Suprapubic skin (tissue), 3 donors: ENCODE data around the gene SEMA4C.
A peak's percentile ranks its signal among the peaks of the same experiment; 100 is the strongest.

ENCODE experiments used
- EP300 ChIP-seq: sonication (generic); formaldehyde crosslinking; IDR thresholded peaks from one replicate; pipeline ENCODE4 v1.6.1; 2017; ENCODE audit warnings: antibody characterized with exemption
- POLR2A ChIP-seq, 2 donors: fragments of 450-650 bp; IDR thresholded peaks; one replicate each; pipeline ENCODE4 v1.6.1; 2017; ENCODE audit warnings: antibody characterized with exemption in 2 of 2, mild to moderate bottlenecking in 2 of 2, moderate library complexity in 2 of 2
- TF ChIP-seq, protein P1 (sequence below), 2 donors: fragments of 200-600 bp in 1 of 2; fragments of 450-650 bp in 1 of 2; sonication (generic) in 1 of 2; IDR thresholded peaks; one replicate each; pipeline ENCODE4 v1.5.1; 2016 to 2019; ENCODE audit warnings: antibody characterized with exemption in 2 of 2, mild to moderate bottlenecking in 1 of 2, moderate library complexity in 1 of 2

- TF ChIP-seq, protein P1, sequence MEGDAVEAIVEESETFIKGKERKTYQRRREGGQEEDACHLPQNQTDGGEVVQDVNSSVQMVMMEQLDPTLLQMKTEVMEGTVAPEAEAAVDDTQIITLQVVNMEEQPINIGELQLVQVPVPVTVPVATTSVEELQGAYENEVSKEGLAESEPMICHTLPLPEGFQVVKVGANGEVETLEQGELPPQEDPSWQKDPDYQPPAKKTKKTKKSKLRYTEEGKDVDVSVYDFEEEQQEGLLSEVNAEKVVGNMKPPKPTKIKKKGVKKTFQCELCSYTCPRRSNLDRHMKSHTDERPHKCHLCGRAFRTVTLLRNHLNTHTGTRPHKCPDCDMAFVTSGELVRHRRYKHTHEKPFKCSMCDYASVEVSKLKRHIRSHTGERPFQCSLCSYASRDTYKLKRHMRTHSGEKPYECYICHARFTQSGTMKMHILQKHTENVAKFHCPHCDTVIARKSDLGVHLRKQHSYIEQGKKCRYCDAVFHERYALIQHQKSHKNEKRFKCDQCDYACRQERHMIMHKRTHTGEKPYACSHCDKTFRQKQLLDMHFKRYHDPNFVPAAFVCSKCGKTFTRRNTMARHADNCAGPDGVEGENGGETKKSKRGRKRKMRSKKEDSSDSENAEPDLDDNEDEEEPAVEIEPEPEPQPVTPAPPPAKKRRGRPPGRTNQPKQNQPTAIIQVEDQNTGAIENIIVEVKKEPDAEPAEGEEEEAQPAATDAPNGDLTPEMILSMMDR (IDR thresholded peaks at IDR 0.05) = no peak
- no peak for TF ChIP-seq EP300
- TF ChIP-seq POLR2A (IDR thresholded peaks at IDR 0.05) = peak in 1 of 2 donors; percentile 21
Observed at GRCh38 chr2:96815326-96816126, 54.4 kb downstream of the SEMA4C start.
